ENCODE data around the gene MAP3K4. TPM values are rescaled to one million over a fixed set of nuclear protein-coding genes. Genes with fewer than 3 reads are reported as not detected.

The MAP3K4 gene
- total RNA-seq, 1 experiment from 2014 or later: 54.3 TPM

DNA sequence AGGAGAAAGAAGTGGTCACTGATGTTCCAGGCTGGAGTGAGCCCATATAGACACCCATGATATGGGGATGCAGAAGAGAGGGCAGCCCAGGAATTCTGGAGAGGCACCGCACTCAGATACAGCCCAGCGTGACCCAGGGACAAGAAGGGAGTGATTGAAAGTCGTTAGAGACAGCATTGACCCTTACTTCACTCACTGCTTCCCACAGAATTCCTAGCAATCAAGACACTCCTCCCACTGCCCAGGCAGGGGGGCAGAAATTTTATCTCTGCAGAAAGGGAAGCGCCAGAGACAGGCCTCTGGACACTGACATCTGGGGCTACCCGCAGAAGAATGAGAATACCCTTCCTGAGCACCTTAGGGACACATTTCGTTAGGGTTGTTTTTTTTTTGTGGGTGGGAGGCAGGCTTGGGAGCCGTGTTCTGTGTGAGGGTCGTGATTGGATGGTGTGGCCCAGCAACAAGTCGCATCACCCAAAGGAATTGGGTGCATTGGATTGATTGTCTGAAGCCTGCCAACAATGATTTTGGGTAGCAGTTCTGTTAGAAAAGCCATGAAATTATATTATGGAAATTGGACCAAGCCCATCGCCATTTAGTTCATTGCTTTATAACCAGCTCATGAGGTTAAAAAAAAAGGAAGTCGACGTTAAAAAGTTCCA lies 45.9 kb upstream of the MAP3K4 start:
- Histone ChIP-seq H3K14ac (ENCODE audit: insufficient read depth, low read length) (no peak overlapping the region), H3K9ac (ENCODE audit: extremely low read depth, insufficient read length, low read length) (no peak overlapping the region), H3K79me2 (ENCODE audit: insufficient read depth, low read length) (no peaks in the 10 kb centered on the region; the same call in 1 of the 2 replicates), H4K5ac (ENCODE audit: insufficient read length, low read depth, low read length) (no peak overlapping the region), H2BK5ac (ENCODE audit: insufficient read length, low read length) (no peak overlapping the region), H2BK20ac (ENCODE audit: low read depth, low read length, poor library complexity, severe bottlenecking) (no peak overlapping the region), H3K4me1 (ENCODE audit: insufficient read depth, low read length) (no peaks in the 10 kb centered on the region), H2AFZ (ENCODE audit: low read length) (no peak overlapping the region), H4K91ac (ENCODE audit: insufficient read length, low read depth, low read length) (no peak overlapping the region), H2BK15ac (ENCODE audit: low read depth, low read length) (no peak overlapping the region), H2AK5ac (ENCODE audit: insufficient read length, low read length) (no peak overlapping the region), H3K27me3 (ENCODE audit: insufficient read depth, low read length) (no peaks in the 10 kb centered on the region), H2BK120ac (ENCODE audit: low read depth, low read length, poor library complexity, severe bottlenecking) (no peak overlapping the region), H3K23me2 (ENCODE audit: insufficient read length, low read depth, low read length, poor library complexity, severe bottlenecking) (no peaks in the 10 kb centered on the region), H3K4ac (ENCODE audit: low read depth, low read length) (no peak overlapping the region), H3K27ac (ENCODE audit: insufficient read length, low read depth, low read length) (no peak overlapping the region), H3K23ac (ENCODE audit: insufficient read length, low read depth, low read length) (no peak overlapping the region), H4K8ac (replicated peaks; ENCODE audit: insufficient read length, low read depth, low read length) (no peak overlapping the region), H3T11ph (ENCODE audit: low read length) (no peak overlapping the region), H3K9me3 (ENCODE audit: control insufficient read depth, low read depth, low read length) (no peaks in the 10 kb centered on the region), H3K4me2 (ENCODE audit: insufficient read depth, insufficient read length, low read length) (no peak overlapping the region), H3K79me1 (ENCODE audit: insufficient read depth, low read depth, low read length, poor library complexity, severe bottlenecking) (no peaks in the 10 kb centered on the region), H3K56ac (ENCODE audit: insufficient read length, low read depth, low read length) (no peak overlapping the region), H2BK12ac (ENCODE audit: insufficient read length, low read depth, low read length) (no peak overlapping the region), H3K18ac (ENCODE audit: insufficient read length, low read depth, low read length) (no peak overlapping the region), H4K20me1 (ENCODE audit: control insufficient read depth, insufficient read depth, insufficient read length) (no peaks in the 10 kb centered on the region)
- H3K4me3 Mint-ChIP-seq: no peak overlapping the region
- H3K4me1 Mint-ChIP-seq: peaks cover 0 to 5% of the 10 kb centered on the region in 2 experiments; a peak in 2 of 4 replicates
- no peak for DNase-seq
- H3K27ac Mint-ChIP-seq: no peak overlapping the region
- TF ChIP-seq, protein P1, sequence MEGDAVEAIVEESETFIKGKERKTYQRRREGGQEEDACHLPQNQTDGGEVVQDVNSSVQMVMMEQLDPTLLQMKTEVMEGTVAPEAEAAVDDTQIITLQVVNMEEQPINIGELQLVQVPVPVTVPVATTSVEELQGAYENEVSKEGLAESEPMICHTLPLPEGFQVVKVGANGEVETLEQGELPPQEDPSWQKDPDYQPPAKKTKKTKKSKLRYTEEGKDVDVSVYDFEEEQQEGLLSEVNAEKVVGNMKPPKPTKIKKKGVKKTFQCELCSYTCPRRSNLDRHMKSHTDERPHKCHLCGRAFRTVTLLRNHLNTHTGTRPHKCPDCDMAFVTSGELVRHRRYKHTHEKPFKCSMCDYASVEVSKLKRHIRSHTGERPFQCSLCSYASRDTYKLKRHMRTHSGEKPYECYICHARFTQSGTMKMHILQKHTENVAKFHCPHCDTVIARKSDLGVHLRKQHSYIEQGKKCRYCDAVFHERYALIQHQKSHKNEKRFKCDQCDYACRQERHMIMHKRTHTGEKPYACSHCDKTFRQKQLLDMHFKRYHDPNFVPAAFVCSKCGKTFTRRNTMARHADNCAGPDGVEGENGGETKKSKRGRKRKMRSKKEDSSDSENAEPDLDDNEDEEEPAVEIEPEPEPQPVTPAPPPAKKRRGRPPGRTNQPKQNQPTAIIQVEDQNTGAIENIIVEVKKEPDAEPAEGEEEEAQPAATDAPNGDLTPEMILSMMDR (conservative IDR thresholded peaks at IDR 0.05): no peak
- H3K27me3 Mint-ChIP-seq (ENCODE audit: low read depth): no peaks in the 10 kb centered on the region
- no peaks in the 10 kb centered on the region for H3K9me3 Mint-ChIP-seq
- WGBS (ENCODE audit: extremely low coverage, insufficient read length, low lambda C conversion rate): no CpG with 5 or more reads among the region's 12 CpGs
- H3K36me3 Mint-ChIP-seq (ENCODE audit: insufficient read depth in 1 of 3, low read depth in 3 of 3): no peaks in the 10 kb centered on the region
